ENCODE measurements around the gene GUCY2C. TPM values are rescaled to one million over a fixed set of nuclear protein-coding genes. Genes with fewer than 3 reads are reported as not detected.

The GUCY2C gene
- polyA plus RNA-seq, 2 of the 4 experiments (the other 2 are of a cell fraction): 0.05 TPM; not detected in 1

DNA sequence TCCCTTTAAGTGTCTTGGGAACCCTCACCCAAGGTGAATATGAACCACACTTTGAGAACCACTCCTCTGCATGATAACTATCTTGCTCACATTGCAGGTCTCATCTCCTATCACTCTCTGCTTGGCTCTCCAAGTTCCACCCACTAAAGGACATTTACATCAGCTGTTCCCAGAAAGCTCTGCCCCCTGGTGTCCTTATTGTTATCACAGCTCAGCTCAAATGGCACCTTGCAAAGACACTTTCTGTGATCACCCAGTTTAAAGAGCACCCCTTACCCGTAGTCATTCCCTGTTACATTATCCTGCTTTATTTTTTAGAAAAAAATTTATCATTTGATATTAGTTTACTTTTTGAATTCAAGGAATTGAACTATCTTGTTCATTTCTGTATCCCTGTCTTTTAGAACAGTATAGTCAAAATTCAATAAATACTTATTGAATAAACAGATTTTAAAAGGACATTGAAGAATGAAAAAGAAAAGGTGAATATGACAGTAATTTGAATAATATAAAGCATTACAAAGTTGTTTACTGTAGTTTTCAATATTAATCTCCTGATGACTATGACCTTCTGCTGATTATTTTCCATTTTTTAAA is 20.5 kb upstream of the GUCY2C start:
- FAIRE-seq (no peak), ATAC-seq (peak; percentile 80 to 94; a peak in 5 of 6 replicates), DNase-seq (ENCODE audit: low read depth in 1 of 2, low spot score in 1 of 2) (peak; percentile 22 to 71)
- no peak overlapping the region for H3K4me3 ChIP-seq
- CTCF ChIA-PET: interaction anchor here (1.0 to 1.6 kb wide), 2 partner anchors 21 to 479 kb away, joined by 3 to 6 read pairs; partner anchors contain the start of gene GUCY2C
- POLR2A ChIA-PET: no interaction called here
- no peak overlapping the region for H3K27ac ChIP-seq
- TF ChIP-seq SMC3 (IDR thresholded peaks at IDR 0.05) (peak; percentile 51; the same call in 2 of the 3 replicates), RAD21 (conservative IDR thresholded peaks at IDR 0.05 in 1 of 2, IDR thresholded peaks at IDR 0.05 in 1 of 2) (peak; percentile 28 to 52; a peak in 3 of 5 replicates), POLR2AphosphoS2 (conservative IDR thresholded peaks at IDR 0.05; ENCODE audit: low read length) (no peak)
- TF ChIP-seq, protein P1, sequence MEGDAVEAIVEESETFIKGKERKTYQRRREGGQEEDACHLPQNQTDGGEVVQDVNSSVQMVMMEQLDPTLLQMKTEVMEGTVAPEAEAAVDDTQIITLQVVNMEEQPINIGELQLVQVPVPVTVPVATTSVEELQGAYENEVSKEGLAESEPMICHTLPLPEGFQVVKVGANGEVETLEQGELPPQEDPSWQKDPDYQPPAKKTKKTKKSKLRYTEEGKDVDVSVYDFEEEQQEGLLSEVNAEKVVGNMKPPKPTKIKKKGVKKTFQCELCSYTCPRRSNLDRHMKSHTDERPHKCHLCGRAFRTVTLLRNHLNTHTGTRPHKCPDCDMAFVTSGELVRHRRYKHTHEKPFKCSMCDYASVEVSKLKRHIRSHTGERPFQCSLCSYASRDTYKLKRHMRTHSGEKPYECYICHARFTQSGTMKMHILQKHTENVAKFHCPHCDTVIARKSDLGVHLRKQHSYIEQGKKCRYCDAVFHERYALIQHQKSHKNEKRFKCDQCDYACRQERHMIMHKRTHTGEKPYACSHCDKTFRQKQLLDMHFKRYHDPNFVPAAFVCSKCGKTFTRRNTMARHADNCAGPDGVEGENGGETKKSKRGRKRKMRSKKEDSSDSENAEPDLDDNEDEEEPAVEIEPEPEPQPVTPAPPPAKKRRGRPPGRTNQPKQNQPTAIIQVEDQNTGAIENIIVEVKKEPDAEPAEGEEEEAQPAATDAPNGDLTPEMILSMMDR (IDR thresholded peaks at IDR 0.05): peak; percentile 46
- H3K9me3 ChIP-seq: no peaks in the 10 kb centered on the region
- WGBS (ENCODE audit: missing lambda C conversion rate): 0% methylated on average over 1 of the region's 1 CpG
- H3K4me1 ChIP-seq: no peaks in the 10 kb centered on the region
- H3K4me2 ChIP-seq: no peak overlapping the region

DNA sequence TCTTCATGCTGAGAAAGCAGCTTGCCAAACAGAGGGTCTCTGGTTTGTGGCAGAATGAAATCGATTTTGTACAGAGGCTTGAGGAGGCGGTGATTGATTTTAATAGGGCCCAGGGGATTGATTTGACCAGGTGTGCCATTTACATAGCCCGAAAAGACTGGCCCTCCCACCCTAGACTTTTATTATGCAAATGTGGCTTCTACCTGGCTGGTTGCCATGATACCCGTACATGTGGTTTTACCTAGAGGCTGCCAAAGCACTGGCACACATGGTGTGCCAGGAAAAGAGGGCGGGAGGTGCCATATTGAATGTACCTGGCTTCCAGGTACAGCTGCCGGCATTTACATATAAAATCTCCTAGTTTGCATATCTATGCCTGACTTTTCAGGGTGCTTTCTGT is 18.0 kb upstream of the GUCY2C start:
- POLR2A ChIA-PET: no interaction called here
- no peak for FAIRE-seq
- H3K27ac ChIP-seq: no peak overlapping the region
- no peak for ATAC-seq
- TF ChIP-seq, protein P2, sequence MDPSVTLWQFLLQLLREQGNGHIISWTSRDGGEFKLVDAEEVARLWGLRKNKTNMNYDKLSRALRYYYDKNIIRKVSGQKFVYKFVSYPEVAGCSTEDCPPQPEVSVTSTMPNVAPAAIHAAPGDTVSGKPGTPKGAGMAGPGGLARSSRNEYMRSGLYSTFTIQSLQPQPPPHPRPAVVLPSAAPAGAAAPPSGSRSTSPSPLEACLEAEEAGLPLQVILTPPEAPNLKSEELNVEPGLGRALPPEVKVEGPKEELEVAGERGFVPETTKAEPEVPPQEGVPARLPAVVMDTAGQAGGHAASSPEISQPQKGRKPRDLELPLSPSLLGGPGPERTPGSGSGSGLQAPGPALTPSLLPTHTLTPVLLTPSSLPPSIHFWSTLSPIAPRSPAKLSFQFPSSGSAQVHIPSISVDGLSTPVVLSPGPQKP (IDR thresholded peaks at IDR 0.05; ENCODE audit: low read depth, low read length): no peak
- TF ChIP-seq BHLHE40 (IDR thresholded peaks at IDR 0.05; ENCODE audit: low read depth, low read length) (no peak), CBX2 (IDR thresholded peaks at IDR 0.05; ENCODE audit: borderline replicate concordance, low read depth) (no peak), EP300 (IDR thresholded peaks at IDR 0.05) (no peak), TFCP2L1 (CRISPR knock-in tag; IDR thresholded peaks at IDR 0.05) (no peak), POLR2A (IDR thresholded peaks at IDR 0.05; ENCODE audit: low read length) (no peak), FOXS1 (CRISPR knock-in tag; IDR thresholded peaks at IDR 0.05) (no peak), FOSB (CRISPR knock-in tag; IDR thresholded peaks at IDR 0.05) (no peak), JUNB (IDR thresholded peaks at IDR 0.05) (no peak), CBX8 (IDR thresholded peaks at IDR 0.05) (no peak), TP53 (CRISPR knock-in tag; IDR thresholded peaks at IDR 0.05) (no peak), RARB (CRISPR knock-in tag; IDR thresholded peaks at IDR 0.05) (no peak), MAZ (IDR thresholded peaks at IDR 0.05; ENCODE audit: borderline replicate concordance, low read depth, low read length) (no peak), NPAS2 (CRISPR knock-in tag; IDR thresholded peaks at IDR 0.05; ENCODE audit: borderline replicate concordance) (no peak), HOXB13 (CRISPR knock-in tag; IDR thresholded peaks at IDR 0.05; ENCODE audit: low read depth) (no peak)
- TF ChIP-seq, protein P3, sequence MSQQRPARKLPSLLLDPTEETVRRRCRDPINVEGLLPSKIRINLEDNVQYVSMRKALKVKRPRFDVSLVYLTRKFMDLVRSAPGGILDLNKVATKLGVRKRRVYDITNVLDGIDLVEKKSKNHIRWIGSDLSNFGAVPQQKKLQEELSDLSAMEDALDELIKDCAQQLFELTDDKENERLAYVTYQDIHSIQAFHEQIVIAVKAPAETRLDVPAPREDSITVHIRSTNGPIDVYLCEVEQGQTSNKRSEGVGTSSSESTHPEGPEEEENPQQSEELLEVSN (IDR thresholded peaks at IDR 0.05; ENCODE audit: borderline replicate concordance, low read depth): no peak
- TF ChIP-seq, protein P4, sequence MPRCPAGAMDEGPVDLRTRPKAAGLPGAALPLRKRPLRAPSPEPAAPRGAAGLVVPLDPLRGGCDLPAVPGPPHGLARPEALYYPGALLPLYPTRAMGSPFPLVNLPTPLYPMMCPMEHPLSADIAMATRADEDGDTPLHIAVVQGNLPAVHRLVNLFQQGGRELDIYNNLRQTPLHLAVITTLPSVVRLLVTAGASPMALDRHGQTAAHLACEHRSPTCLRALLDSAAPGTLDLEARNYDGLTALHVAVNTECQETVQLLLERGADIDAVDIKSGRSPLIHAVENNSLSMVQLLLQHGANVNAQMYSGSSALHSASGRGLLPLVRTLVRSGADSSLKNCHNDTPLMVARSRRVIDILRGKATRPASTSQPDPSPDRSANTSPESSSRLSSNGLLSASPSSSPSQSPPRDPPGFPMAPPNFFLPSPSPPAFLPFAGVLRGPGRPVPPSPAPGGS (IDR thresholded peaks at IDR 0.05): no peak
- TF ChIP-seq, protein P5, sequence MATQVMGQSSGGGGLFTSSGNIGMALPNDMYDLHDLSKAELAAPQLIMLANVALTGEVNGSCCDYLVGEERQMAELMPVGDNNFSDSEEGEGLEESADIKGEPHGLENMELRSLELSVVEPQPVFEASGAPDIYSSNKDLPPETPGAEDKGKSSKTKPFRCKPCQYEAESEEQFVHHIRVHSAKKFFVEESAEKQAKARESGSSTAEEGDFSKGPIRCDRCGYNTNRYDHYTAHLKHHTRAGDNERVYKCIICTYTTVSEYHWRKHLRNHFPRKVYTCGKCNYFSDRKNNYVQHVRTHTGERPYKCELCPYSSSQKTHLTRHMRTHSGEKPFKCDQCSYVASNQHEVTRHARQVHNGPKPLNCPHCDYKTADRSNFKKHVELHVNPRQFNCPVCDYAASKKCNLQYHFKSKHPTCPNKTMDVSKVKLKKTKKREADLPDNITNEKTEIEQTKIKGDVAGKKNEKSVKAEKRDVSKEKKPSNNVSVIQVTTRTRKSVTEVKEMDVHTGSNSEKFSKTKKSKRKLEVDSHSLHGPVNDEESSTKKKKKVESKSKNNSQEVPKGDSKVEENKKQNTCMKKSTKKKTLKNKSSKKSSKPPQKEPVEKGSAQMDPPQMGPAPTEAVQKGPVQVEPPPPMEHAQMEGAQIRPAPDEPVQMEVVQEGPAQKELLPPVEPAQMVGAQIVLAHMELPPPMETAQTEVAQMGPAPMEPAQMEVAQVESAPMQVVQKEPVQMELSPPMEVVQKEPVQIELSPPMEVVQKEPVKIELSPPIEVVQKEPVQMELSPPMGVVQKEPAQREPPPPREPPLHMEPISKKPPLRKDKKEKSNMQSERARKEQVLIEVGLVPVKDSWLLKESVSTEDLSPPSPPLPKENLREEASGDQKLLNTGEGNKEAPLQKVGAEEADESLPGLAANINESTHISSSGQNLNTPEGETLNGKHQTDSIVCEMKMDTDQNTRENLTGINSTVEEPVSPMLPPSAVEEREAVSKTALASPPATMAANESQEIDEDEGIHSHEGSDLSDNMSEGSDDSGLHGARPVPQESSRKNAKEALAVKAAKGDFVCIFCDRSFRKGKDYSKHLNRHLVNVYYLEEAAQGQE (IDR thresholded peaks at IDR 0.05): no peak
- no peak for DNase-seq (ENCODE audit: low read depth in 1 of 2, low spot score in 1 of 2)
- H3K9me3 ChIP-seq: no peaks in the 10 kb centered on the region
- CTCF ChIA-PET: no interaction called here
- H3K4me1 ChIP-seq: no peaks in the 10 kb centered on the region
- WGBS (ENCODE audit: missing lambda C conversion rate): 58% methylated on average over 6 of the region's 6 CpGs
- H3K4me3 ChIP-seq: no peak overlapping the region
- no peak overlapping the region for H3K4me2 ChIP-seq
